T-cell (primary cell): ENCODE results near the gene MRPS12. TPM values are rescaled to one million over a fixed set of nuclear protein-coding genes. Genes with fewer than 3 reads are reported as not detected.

Experiments used
- ATAC-seq, 4 experiments: fragments of 200-7000 bp in 3 of 4; fragments of 150-1000 bp in 1 of 4; cut with Tn5 transposase; replicated peaks in 1 of 4; 1 replicate in 3 of 4; 2 replicates in 1 of 4; pipeline ENCODE4 v1.10.0; 2021; ENCODE audit warnings: moderate library complexity in 3 of 4, mild to moderate bottlenecking in 2 of 4, moderate number of reproducible peaks in 1 of 4
- CTCF ChIA-PET, 2 donors: fragments of 300-600 bp; sonication (Branson Sonifier 250); formaldehyde crosslinking; loops; one replicate each; lab custom pipeline; 2022; ENCODE audit warnings: antibody characterized with exemption in 2 of 2; lab: Charles Lee
- POLR2A ChIA-PET, 2 donors: fragments of 300-600 bp; sonication (Branson Sonifier 250); formaldehyde crosslinking; loops; one replicate each; lab custom pipeline; 2022; ENCODE audit warnings: antibody characterized with exemption in 2 of 2; lab: Charles Lee
- DNase-seq, 35 experiments: peaks; one replicate each; pipeline versions ENCODE4 v3.0.0 to v3.0.0-alpha.2; 2013 to 2023
- H3K27ac ChIP-seq: one replicate; pipeline ENCODE4 v1.5.1; 2013; ENCODE audit warnings: low read length
- H3K27me3 ChIP-seq, 2 experiments: replicated peaks in 1 of 2; 1 replicate in 1 of 2; 2 replicates in 1 of 2; pipeline versions ENCODE4 v1.6.1 to v1.7.0; 2013; ENCODE audit warnings: low read length in 1 of 2, mixed read lengths in 1 of 2; ENCODE audit not compliant: control insufficient read depth in 2 of 2, insufficient read depth in 2 of 2; ENCODE audit errors: extremely low read depth in 1 of 2
- H3K36me3 ChIP-seq, 2 donors: 1 replicate in 1 of 2; 2 replicates in 1 of 2; pipeline versions ENCODE4 v1.6.1 to v1.7.0; 2013; ENCODE audit warnings: low read length in 1 of 2; ENCODE audit not compliant: control insufficient read depth in 2 of 2, insufficient read depth in 1 of 2; ENCODE audit errors: extremely low read depth in 1 of 2
- H3K4me1 ChIP-seq, 2 experiments: 1 replicate in 1 of 2; 2 replicates in 1 of 2; pipeline versions ENCODE4 v1.6.1 to v1.7.0; 2013; ENCODE audit warnings: low read length in 2 of 2, mixed read lengths in 1 of 2; ENCODE audit not compliant: insufficient read depth in 2 of 2, control insufficient read depth in 1 of 2; ENCODE audit errors: extremely low read depth in 1 of 2
- H3K4me3 ChIP-seq, 2 donors: 1 replicate in 1 of 2; 2 replicates in 1 of 2; pipeline versions ENCODE4 v1.5.1 to v1.7.0; 2013; ENCODE audit warnings: mild to moderate bottlenecking in 2 of 2, low read length in 1 of 2, moderate library complexity in 1 of 2; ENCODE audit not compliant: control insufficient read depth in 1 of 2; ENCODE audit errors: extremely low read depth in 1 of 2
- H3K9me3 ChIP-seq: 2 replicates; pipeline ENCODE4 v1.7.0; 2013
- H3K27ac Mint-ChIP-seq, 2 donors: one replicate each; pipeline ENCODE4 v1.8.0; 2020 to 2021; ENCODE audit warnings: mild to moderate bottlenecking in 2 of 2, mixed read lengths in 2 of 2
- H3K27me3 Mint-ChIP-seq, 2 donors: one replicate each; pipeline ENCODE4 v1.8.0; 2021 to 2022; ENCODE audit warnings: mixed read lengths in 2 of 2
- H3K36me3 Mint-ChIP-seq: one replicate; pipeline ENCODE4 v1.8.0; 2021; ENCODE audit warnings: mixed read lengths
- H3K4me1 Mint-ChIP-seq, 3 donors: one replicate each; pipeline ENCODE4 v1.8.0; 2020 to 2022; ENCODE audit warnings: mixed read lengths in 3 of 3, mild to moderate bottlenecking in 1 of 3
- H3K4me3 Mint-ChIP-seq, 3 donors: one replicate each; pipeline ENCODE4 v1.8.0; 2020 to 2022; ENCODE audit warnings: mild to moderate bottlenecking in 3 of 3, mixed read lengths in 3 of 3, moderate library complexity in 3 of 3
- H3K9me3 Mint-ChIP-seq, 3 donors: one replicate each; pipeline ENCODE4 v1.8.0; 2020 to 2022; ENCODE audit warnings: mixed read lengths in 3 of 3
- WGBS: methylation state at CpG from one replicate; pipeline ENCODE4 v1.1.5; 2013; ENCODE audit warnings: missing lambda C conversion rate; ENCODE audit not compliant: insufficient coverage; 5-methylcytosine and 5-hydroxymethylcytosine counted together
- total RNA-seq, 35 experiments: library from RNA in 6 of 35; stranded (reverse) in 6 of 35; fragments of 120-200 nt in 1 of 35; gene quantifications; one replicate each; pipeline versions ENCODE4 v1.2.1 to v1.2.4 and lab custom pipeline; 2013 to 2026

Gene MRPS12
- total RNA-seq, 5 donors from 2014 or later (not counting 1 experiment from before 2014, with no cell fraction given): 17.3 to 35.1 (median 32.8) TPM

DNA sequence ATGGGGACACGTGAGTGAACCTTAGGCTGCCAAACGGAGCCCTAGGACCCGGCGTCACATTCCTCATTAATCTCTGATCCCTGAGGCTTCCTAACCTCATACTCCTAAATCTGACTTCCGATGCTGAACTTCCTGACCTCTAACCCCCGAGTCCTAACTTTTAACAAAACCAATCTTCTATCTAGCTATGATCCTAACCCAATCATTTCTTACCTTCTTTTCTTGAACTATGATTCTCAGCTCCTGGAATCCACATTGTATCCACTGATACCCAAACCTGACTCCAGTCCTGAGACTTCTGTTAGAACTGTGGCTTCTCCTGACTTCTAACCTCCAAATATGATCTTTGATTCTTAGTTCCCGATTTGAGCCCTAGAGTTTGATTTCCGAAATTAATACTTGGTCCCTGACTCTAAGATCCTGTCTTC is 30.5 kb upstream of the MRPS12 start:
- H3K4me3 ChIP-seq: peak overlapping the region; percentile 74 to 83
- H3K4me1 Mint-ChIP-seq: peaks cover 49 to 50% (median 50%) of the 10 kb centered on the region in 3 donors
- H3K4me1 ChIP-seq: peaks cover 9 to 28% of the 10 kb centered on the region in 2 experiments
- no peaks in the 10 kb centered on the region for H3K27me3 Mint-ChIP-seq
- H3K9me3 Mint-ChIP-seq: no peaks in the 10 kb centered on the region
- WGBS: 2% methylated on average over 6 of the region's 8 CpGs
- peak overlapping the region; percentile 91 to 94 for H3K27ac Mint-ChIP-seq
- peaks cover 11% of the 10 kb centered on the region for H3K36me3 Mint-ChIP-seq
- peak overlapping the region; percentile 86 to 100 (median 93) for H3K4me3 Mint-ChIP-seq
- ATAC-seq (no peak), DNase-seq (no peak)
- CTCF ChIA-PET: interaction anchor here (0.6 to 1.9 kb wide), 7 partner anchors 14 to 497 kb away, joined by 3 to 23 read pairs (median 7); partner anchors contain the start of genes ECH1 (in 1 of the 2), FAM98C (in 1 of the 2), MRPS12 (in 1 of the 2) and SARS2 (in 1 of the 2)
- H3K27me3 ChIP-seq: no peaks in the 10 kb centered on the region
- no peaks in the 10 kb centered on the region for H3K9me3 ChIP-seq
- POLR2A ChIA-PET: interaction anchor here (0.5 to 2.5 kb wide), 7 partner anchors 11 to 361 kb away, joined by 3 to 11 read pairs (median 7); partner anchors contain the start of genes MRPS12 (in 1 of the 2), RINL (in 1 of the 2) and SARS2 (in 1 of the 2)
- peak overlapping the region; percentile 92 for H3K27ac ChIP-seq
- H3K36me3 ChIP-seq: peaks cover 3 to 10% of the 10 kb centered on the region in 2 donors

DNA sequence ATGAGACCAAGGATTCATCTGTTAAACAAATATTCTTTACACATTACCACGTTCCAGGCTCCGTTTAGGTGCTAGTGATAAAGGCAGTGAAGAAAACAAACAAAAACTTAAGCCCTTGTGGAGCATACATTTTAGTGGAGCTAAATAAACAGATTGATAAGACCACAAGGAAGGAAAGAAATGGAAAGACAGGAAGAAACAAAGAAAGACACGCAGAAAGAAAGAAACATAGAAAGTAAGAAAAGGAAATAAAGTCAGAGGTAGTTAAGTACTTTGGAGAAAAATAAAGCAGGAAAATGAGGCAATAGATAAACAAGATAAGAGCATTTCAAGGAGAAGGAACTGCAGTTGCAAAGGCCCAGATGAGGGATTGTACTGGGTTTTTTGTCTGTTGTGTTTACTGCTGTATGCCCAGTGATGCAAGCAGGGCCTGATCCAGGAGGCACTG is 30.0 kb upstream of the MRPS12 start:
- POLR2A ChIA-PET: interaction anchor here (0.6 to 2.5 kb wide), 5 partner anchors 11 to 188 kb away, joined by 4 to 11 read pairs (median 7); partner anchors contain the start of genes MRPS12 (in 1 of the 2) and SARS2 (in 1 of the 2)
- ATAC-seq (no peak), DNase-seq (no peak)
- Histone ChIP-seq H3K4me1 (peaks cover 9 to 28% of the 10 kb centered on the region in 2 experiments), H3K4me3 (peak overlapping the region; percentile 5 to 83), H3K36me3 (peaks cover 3 to 15% of the 10 kb centered on the region in 2 donors), H3K27me3 (no peaks in the 10 kb centered on the region), H3K27ac (peak overlapping the region; percentile 92), H3K9me3 (no peaks in the 10 kb centered on the region)
- Mint-ChIP-seq H3K4me1 (peaks cover 46 to 50% (median 49%) of the 10 kb centered on the region in 3 donors), H3K27me3 (no peaks in the 10 kb centered on the region), H3K4me3 (peak overlapping the region; percentile 86 to 100 (median 93)), H3K27ac (peak overlapping the region in 1 of 2 donors; percentile 58), H3K36me3 (peaks cover 14% of the 10 kb centered on the region), H3K9me3 (no peaks in the 10 kb centered on the region)
- WGBS: 17% methylated on average over 1 of the region's 3 CpGs
- CTCF ChIA-PET: interaction anchor here (0.6 to 1.9 kb wide), 6 partner anchors 14 to 312 kb away, joined by 3 to 23 read pairs (median 6); partner anchors contain the start of genes ECH1 (in 1 of the 2), MRPS12 (in 1 of the 2) and SARS2 (in 1 of the 2)

DNA sequence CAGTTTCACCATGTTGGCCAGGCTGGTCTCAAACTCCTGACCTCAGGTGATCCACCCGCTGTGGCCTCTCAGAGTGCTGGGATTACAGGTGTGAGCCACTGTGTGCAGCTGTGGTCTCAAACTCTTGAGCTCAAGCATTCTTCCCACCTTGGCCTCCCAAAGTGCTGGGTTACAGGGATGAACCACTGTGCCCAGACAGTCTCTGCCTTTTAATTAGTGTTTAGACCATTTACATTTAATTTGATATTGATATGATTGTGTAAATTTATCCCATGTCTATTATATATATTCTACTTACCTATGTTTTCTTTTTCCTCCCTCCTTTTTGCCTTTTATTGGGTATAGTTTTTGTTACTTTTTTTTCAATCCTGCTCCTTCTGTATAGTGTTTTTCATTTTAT is 29.1 kb upstream of the MRPS12 start:
- ChIA-PET CTCF (no interaction called here), POLR2A (interaction anchor here (0.6 to 2.5 kb wide), 2 partner anchors 28 to 532 kb away, joined by 5 to 11 read pairs; partner anchors contain the start of genes MRPS12 (in 1 of the 2) and SARS2 (in 1 of the 2))
- Histone ChIP-seq H3K9me3 (no peaks in the 10 kb centered on the region), H3K36me3 (peaks cover 3 to 19% of the 10 kb centered on the region in 2 donors), H3K4me1 (peaks cover 9 to 28% of the 10 kb centered on the region in 2 experiments), H3K4me3 (no peak overlapping the region), H3K27me3 (no peaks in the 10 kb centered on the region), H3K27ac (no peak overlapping the region)
- no peak overlapping the region for H3K27ac Mint-ChIP-seq
- peaks cover 14% of the 10 kb centered on the region for H3K36me3 Mint-ChIP-seq
- ATAC-seq (no peak), DNase-seq (no peak)
- H3K27me3 Mint-ChIP-seq: no peaks in the 10 kb centered on the region
- no peaks in the 10 kb centered on the region for H3K9me3 Mint-ChIP-seq
- H3K4me3 Mint-ChIP-seq: peak overlapping the region in 2 of 3 donors; percentile 54 to 86
- no CpG with 5 or more reads among the region's 1 CpG for WGBS
- H3K4me1 Mint-ChIP-seq: peaks cover 45 to 49% (median 48%) of the 10 kb centered on the region in 3 donors

DNA sequence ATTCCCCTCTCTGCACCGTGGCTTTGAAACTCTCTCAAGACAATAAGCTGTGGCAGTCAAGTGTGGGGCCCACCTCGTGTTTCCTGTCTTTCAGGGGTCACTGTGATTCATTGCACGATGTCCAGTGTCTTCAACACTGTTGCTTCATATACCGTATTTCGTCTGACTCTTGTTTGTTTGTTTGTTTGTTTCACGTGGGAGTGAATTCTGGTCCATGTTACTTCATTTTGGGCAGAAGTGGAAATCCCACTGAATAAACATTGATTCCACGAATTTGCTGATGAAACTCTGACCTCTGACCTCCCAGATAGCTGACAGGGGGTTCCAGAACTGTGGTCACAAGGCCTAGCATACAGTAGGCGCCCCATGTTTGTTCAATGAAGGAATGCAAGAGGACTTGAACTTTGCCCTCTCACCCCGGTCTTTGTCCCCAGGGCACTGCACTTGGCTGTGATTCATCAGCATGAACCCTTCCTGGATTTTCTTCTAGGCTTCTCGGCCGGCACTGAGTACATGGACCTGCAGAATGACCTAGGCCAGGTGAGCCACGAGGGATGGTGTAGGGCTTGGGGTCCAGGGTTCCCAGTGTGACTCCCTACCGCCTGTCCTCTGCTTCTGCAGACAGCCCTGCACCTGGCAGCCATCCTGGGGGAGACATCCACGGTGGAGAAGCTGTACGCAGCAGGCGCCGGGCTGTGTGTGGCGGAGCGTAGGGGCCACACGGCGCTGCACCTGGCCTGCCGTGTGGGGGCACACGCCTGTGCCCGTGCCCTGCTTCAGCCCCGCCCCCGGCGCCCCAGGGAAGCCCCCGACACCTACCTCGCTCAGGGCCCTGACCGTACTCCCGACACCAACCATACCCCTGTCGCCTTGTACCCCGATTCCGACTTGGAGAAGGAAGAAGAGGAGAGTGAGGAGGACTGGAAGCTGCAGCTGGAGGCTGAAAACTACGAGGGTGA is 25.9 kb upstream of the MRPS12 start:
- ATAC-seq (no peak), DNase-seq (no peak)
- H3K4me3 Mint-ChIP-seq: no peak overlapping the region
- H3K27me3 Mint-ChIP-seq: no peaks in the 10 kb centered on the region
- ChIA-PET POLR2A (interaction anchor here in 1 of 2 donors (0.5 kb wide), 1 partner anchor 91 kb away, joined by 4 read pairs; no protein-coding TSS in a partner anchor), CTCF (interaction anchor here in 1 of 2 donors (0.5 to 0.6 kb wide), 2 partner anchors 23 to 271 kb away, joined by 3 to 5 read pairs; no protein-coding TSS in a partner anchor)
- no peaks in the 10 kb centered on the region for H3K9me3 Mint-ChIP-seq
- Histone ChIP-seq H3K4me3 (no peak overlapping the region), H3K9me3 (no peaks in the 10 kb centered on the region), H3K27me3 (no peaks in the 10 kb centered on the region), H3K4me1 (peaks cover 6 to 19% of the 10 kb centered on the region in 2 experiments), H3K27ac (no peak overlapping the region), H3K36me3 (peaks cover 3 to 33% of the 10 kb centered on the region in 2 donors)
- peaks cover 35 to 41% (median 35%) of the 10 kb centered on the region in 3 donors for H3K4me1 Mint-ChIP-seq
- peaks cover 33% of the 10 kb centered on the region for H3K36me3 Mint-ChIP-seq
- WGBS: 91% methylated on average over 25 of the region's 35 CpGs
- H3K27ac Mint-ChIP-seq: peak overlapping the region in 1 of 2 donors; percentile 19

DNA sequence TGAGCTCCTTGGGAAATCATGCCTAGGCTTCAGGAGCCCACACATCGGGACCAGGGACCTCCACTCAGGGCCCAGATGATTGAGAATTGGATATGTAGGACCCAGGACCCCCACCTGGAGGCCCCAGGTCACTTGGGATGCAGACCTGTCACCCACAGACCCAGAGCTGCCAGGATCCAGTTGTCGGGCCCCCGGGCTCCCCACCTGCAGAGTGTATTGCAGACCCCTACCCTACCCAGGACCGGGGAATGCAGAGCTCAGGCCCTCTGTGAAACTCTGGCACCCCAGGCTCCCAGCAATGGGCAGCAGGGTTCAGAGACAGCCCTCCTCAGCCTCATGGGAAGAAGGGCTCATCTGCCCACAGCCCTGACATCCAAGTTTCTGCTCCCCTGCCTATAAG is 25.1 kb upstream of the MRPS12 start:
- POLR2A ChIA-PET: interaction anchor here in 1 of 2 donors (0.5 to 0.6 kb wide), 2 partner anchors 11 to 92 kb away, joined by 3 to 4 read pairs; no protein-coding TSS in a partner anchor
- H3K4me1 Mint-ChIP-seq: peaks cover 29 to 35% (median 30%) of the 10 kb centered on the region in 3 donors
- Histone ChIP-seq H3K4me1 (peaks cover 4 to 19% of the 10 kb centered on the region in 2 experiments), H3K4me3 (no peak overlapping the region), H3K27me3 (peaks cover 0 to 2% of the 10 kb centered on the region in 2 experiments), H3K9me3 (no peaks in the 10 kb centered on the region), H3K36me3 (peaks cover 3 to 33% of the 10 kb centered on the region in 2 donors), H3K27ac (no peak overlapping the region)
- no peak overlapping the region for H3K27ac Mint-ChIP-seq
- H3K4me3 Mint-ChIP-seq: no peak overlapping the region
- H3K27me3 Mint-ChIP-seq: no peaks in the 10 kb centered on the region
- H3K9me3 Mint-ChIP-seq: no peaks in the 10 kb centered on the region
- 100% methylated on average over 4 of the region's 4 CpGs for WGBS
- CTCF ChIA-PET: interaction anchor here in 1 of 2 donors (0.7 kb wide), 2 partner anchors 14 to 51 kb away, joined by 4 to 5 read pairs; no protein-coding TSS in a partner anchor
- peaks cover 33% of the 10 kb centered on the region for H3K36me3 Mint-ChIP-seq
- DNase-seq (no peak), ATAC-seq (no peak)
